Ascending aorta (tissue), 2 donors: ENCODE results near the gene PICALM. TPM values are rescaled to one million over a fixed set of nuclear protein-coding genes. Genes with fewer than 3 reads are reported as not detected.
A peak's percentile ranks its signal among the peaks of the same experiment; 100 is the strongest.

Experiments used
- DNase-seq, 2 donors: peaks; one replicate each; pipeline ENCODE4 v3.0.0-alpha.2; 2019; ENCODE audit warnings: low spot score in 2 of 2
- H3K27ac ChIP-seq, 2 donors: fragments of 200-600 bp; sonication (generic); one replicate each; pipeline ENCODE4 v1.5.1; 2016 to 2017; ENCODE audit warnings: mild to moderate bottlenecking in 1 of 2
- H3K27me3 ChIP-seq: fragments of 200-600 bp; sonication (generic); one replicate; pipeline ENCODE4 v1.5.1; 2017
- H3K36me3 ChIP-seq, 2 donors: fragments of 200-600 bp; sonication (generic); one replicate each; pipeline ENCODE4 v1.5.1; 2016
- H3K4me1 ChIP-seq, 2 donors: fragments of 200-600 bp; sonication (generic); one replicate each; pipeline ENCODE4 v1.5.1; 2016 to 2017; ENCODE audit warnings: mild to moderate bottlenecking in 1 of 2
- H3K4me3 ChIP-seq, 2 donors: fragments of 200-600 bp; sonication (generic); one replicate each; pipeline ENCODE4 v1.5.1; 2016 to 2017; ENCODE audit warnings: mild to moderate bottlenecking in 1 of 2
- H3K9me3 ChIP-seq, 2 donors: fragments of 200-600 bp; sonication (generic); one replicate each; pipeline ENCODE4 v1.5.1; 2016
- CTCF ChIP-seq, 3 experiments: fragments of 200-600 bp in 2 of 3; fragments of 450-650 bp in 1 of 3; sonication (generic) in 2 of 3; IDR thresholded peaks; one replicate each; pipeline ENCODE4 v1.5.1; 2016 to 2019; ENCODE audit warnings: antibody characterized with exemption in 3 of 3, mild to moderate bottlenecking in 1 of 3, moderate library complexity in 1 of 3
- intact Hi-C: fragments of 100-400 bp; cut with DNase I; formaldehyde crosslinking; loops from one replicate; pipeline ENCODE4 v1.15.1; 2023
- total RNA-seq: library from RNA; depleted of rRNA; stranded (reverse); fragments of >200 nt; gene quantifications from one replicate; pipeline ENCODE4 v1.1.0, GENCODE V29; 2016

Gene PICALM
- total RNA-seq, 1 donor from 2014 or later, result 158 TPM

GRCh38 chr11:86073948-86074347, 5.1 kb upstream of the PICALM start:
- H3K4me1 ChIP-seq, result peaks cover 2 to 9% of the 10 kb centered on the region in 2 donors
- no peaks in the 10 kb centered on the region for H3K9me3 ChIP-seq
- no peak for DNase-seq
- no peaks in the 10 kb centered on the region for H3K27me3 ChIP-seq
- H3K27ac ChIP-seq, result no peak overlapping the region
- no peaks in the 10 kb centered on the region for H3K36me3 ChIP-seq
- no peak overlapping the region for H3K4me3 ChIP-seq
- no peak for TF ChIP-seq CTCF (IDR thresholded peaks at IDR 0.05)
- intact Hi-C loops, result no loop called here

DNA sequence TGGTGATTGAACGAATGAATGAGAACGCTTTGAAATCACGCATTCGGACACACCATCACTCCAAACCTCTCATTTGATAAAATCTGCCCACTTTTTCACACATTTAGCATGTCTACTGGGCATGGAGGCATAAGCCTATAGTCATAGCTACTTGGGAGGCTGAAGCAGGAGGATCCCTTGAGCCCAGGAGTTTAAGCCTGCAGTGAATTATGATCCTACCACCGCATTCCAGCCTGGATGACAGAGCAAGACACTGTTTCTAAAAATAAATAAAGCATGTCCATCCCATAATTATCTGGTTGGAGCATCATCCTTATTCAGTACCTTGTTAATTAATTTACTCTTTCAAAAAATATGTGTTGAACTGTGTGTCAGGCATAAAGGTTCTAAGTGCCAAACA, 3.3 kb upstream of the PICALM start:
- Histone ChIP-seq H3K27me3 (no peaks in the 10 kb centered on the region), H3K4me1 (peaks cover 2 to 9% of the 10 kb centered on the region in 2 donors), H3K27ac (no peak overlapping the region), H3K4me3 (no peak overlapping the region), H3K36me3 (no peaks in the 10 kb centered on the region), H3K9me3 (no peaks in the 10 kb centered on the region)
- no peak for TF ChIP-seq CTCF (IDR thresholded peaks at IDR 0.05)
- intact Hi-C loops, result no loop called here
- no peak for DNase-seq

DNA sequence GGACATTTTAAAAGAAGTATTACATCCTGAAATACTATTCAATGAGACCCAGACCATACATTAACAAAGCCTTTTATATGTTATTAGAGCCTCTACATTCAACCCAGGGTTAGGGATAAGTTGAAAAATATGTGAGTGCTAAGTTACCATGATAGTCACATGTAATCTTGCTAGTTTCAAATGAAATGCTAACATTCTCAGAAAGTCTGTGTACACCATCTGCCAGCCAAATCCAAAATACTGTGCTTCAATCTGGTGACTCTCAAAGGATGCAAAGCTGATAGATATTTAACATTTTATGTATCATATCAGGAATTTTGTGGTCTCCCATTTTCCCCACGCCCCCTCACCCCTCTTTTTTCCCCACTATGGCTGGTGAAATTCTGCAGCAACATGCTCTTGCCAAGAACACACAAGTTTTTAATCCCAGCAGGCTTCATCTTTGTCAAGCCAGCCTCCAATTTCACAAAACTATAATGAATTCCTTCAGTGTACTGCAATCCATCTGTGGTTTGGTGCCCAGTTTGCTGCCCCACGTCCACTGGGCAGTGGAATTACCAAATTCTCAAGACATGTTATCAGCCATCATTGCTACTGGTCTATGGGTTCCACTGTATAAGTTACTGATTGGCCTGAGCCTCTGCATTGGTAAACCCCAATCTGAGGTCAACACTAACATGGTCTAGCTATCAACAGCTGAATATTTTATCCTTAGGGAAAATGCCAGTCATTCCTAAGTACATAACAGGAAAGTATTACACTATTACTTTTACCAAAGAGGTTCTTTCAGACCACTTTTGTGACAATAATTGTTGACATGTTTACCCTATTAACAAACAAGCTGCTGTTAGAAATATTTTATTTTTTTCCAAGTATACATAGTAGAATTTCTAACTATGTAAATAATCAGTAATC, 1.5 kb upstream of the PICALM start:
- H3K4me3 ChIP-seq, result no peak overlapping the region
- H3K4me1 ChIP-seq, result peaks cover 5 to 9% of the 10 kb centered on the region in 2 donors
- no peak for DNase-seq
- intact Hi-C loops, result no loop called here
- H3K27ac ChIP-seq, result peak overlapping the region; percentile 95 to 99
- H3K27me3 ChIP-seq, result no peaks in the 10 kb centered on the region
- no peaks in the 10 kb centered on the region for H3K36me3 ChIP-seq
- H3K9me3 ChIP-seq, result no peaks in the 10 kb centered on the region
- TF ChIP-seq CTCF (IDR thresholded peaks at IDR 0.05), result no peak

- Histone ChIP-seq H3K36me3 (no peaks in the 10 kb centered on the region), H3K4me1 (peaks cover 5 to 17% of the 10 kb centered on the region in 2 donors), H3K9me3 (no peaks in the 10 kb centered on the region), H3K27me3 (no peaks in the 10 kb centered on the region), H3K27ac (peak overlapping the region; percentile 95 to 99), H3K4me3 (peak overlapping the region; percentile 77 to 96)
- TF ChIP-seq CTCF (IDR thresholded peaks at IDR 0.05), result peak in 1 of 3 experiments; percentile 15
- intact Hi-C loops, result loop anchor here (1.0 to 10.0 kb wide), 8 partner anchors 22 to 735 kb away; partner anchors contain the start of genes CREBZF, EED and PRSS23
- peak in 1 of 2 donors; percentile 84 for DNase-seq
These were observed 671 bp upstream of the PICALM start for GRCh38 chr11:86069408-86070101.

- no peak for TF ChIP-seq CTCF (IDR thresholded peaks at IDR 0.05)
- intact Hi-C loops, result loop anchor here (2.0 to 10.0 kb wide), 5 partner anchors 26 to 736 kb away; partner anchors contain the start of genes CREBZF, EED and PRSS23
- Histone ChIP-seq H3K27me3 (no peaks in the 10 kb centered on the region), H3K4me3 (peak overlapping the region; percentile 77 to 96), H3K27ac (peak overlapping the region; percentile 95 to 99), H3K36me3 (no peaks in the 10 kb centered on the region), H3K4me1 (peaks cover 5 to 28% of the 10 kb centered on the region in 2 donors), H3K9me3 (no peaks in the 10 kb centered on the region)
- peak in 1 of 2 donors; percentile 75 for DNase-seq
These were observed 579 bp downstream of the PICALM start for GRCh38 chr11:86068138-86068871.
